Measurements from ENCODE around the gene UNKL.
"Not testable (repeated sequence)": the region's sequence is repeated elsewhere in the genome, so short reads cannot be mapped to it uniquely, and the experiment has no call there.

Gene UNKL

GRCh38 chr16:1335996-1336395 is 78.5 kb downstream of the UNKL start:
- DNase-seq = no peak

GRCh38 chr16:1335211-1335971 is 79.1 kb downstream of the UNKL start:
- DNase-seq = no peak

- DNase-seq = no peak
Measured at GRCh38 chr16:1334739-1335138, 79.8 kb downstream of the UNKL start.

- DNase-seq = no peak
Measured at GRCh38 chr16:1333854-1334700, 80.4 kb downstream of the UNKL start.

- DNase-seq = peak; percentile 62 to 92 (median 79)
Measured at GRCh38 chr16:1333149-1333812, 81.2 kb downstream of the UNKL start, which contains the start of gene BAIAP3. Gene BAIAP3, plus strand, starts transcription at chr16:1333645. Its CDS starts 4,905 bp downstream, at chr16:1338550.

GRCh38 chr16:1332618-1333148 is 81.8 kb downstream of the UNKL start:
- no peak for DNase-seq

GRCh38 chr16:1331712-1332617 is 82.5 kb downstream of the UNKL start:
- peak in 1 of 3 donors; percentile 49 for DNase-seq

GRCh38 chr16:1330931-1331711 is 83.4 kb downstream of the UNKL start:
- no peak for DNase-seq

- peak in 1 of 3 donors; percentile 31 for DNase-seq
Measured at GRCh38 chr16:1330260-1330914, 84.1 kb downstream of the UNKL start.

- not testable (repeated sequence) for DNase-seq
Measured at GRCh38 chr16:1328961-1329360, 85.5 kb downstream of the UNKL start.

- not testable (repeated sequence) for DNase-seq
Measured at GRCh38 chr16:1328136-1328535, 86.4 kb downstream of the UNKL start.

- no peak for DNase-seq
Measured at GRCh38 chr16:1327619-1327947, 86.9 kb downstream of the UNKL start.

- DNase-seq = no peak
Measured at GRCh38 chr16:1326946-1327618, 87.4 kb downstream of the UNKL start.

- no peak for DNase-seq
Measured at GRCh38 chr16:1326391-1326790, 88.1 kb downstream of the UNKL start.

- no peak for DNase-seq
Measured at GRCh38 chr16:1325673-1326371, 88.7 kb downstream of the UNKL start.

- no peak for DNase-seq
Measured at GRCh38 chr16:1325261-1325660, 89.2 kb downstream of the UNKL start.

- DNase-seq = no peak
Measured at GRCh38 chr16:1324286-1324826, 90.1 kb downstream of the UNKL start.

GRCh38 chr16:1323296-1324239 is 90.9 kb downstream of the UNKL start:
- no peak for DNase-seq

Data from suppressor macrophage treated with lipopolysaccharide for 1 hour (primary cell).